ENCODE measurements around the gene NMD3.
"Not testable (repeated sequence)": the region's sequence is repeated elsewhere in the genome, so short reads cannot be mapped to it uniquely, and the experiment has no call there.

NMD3 gene

DNA sequence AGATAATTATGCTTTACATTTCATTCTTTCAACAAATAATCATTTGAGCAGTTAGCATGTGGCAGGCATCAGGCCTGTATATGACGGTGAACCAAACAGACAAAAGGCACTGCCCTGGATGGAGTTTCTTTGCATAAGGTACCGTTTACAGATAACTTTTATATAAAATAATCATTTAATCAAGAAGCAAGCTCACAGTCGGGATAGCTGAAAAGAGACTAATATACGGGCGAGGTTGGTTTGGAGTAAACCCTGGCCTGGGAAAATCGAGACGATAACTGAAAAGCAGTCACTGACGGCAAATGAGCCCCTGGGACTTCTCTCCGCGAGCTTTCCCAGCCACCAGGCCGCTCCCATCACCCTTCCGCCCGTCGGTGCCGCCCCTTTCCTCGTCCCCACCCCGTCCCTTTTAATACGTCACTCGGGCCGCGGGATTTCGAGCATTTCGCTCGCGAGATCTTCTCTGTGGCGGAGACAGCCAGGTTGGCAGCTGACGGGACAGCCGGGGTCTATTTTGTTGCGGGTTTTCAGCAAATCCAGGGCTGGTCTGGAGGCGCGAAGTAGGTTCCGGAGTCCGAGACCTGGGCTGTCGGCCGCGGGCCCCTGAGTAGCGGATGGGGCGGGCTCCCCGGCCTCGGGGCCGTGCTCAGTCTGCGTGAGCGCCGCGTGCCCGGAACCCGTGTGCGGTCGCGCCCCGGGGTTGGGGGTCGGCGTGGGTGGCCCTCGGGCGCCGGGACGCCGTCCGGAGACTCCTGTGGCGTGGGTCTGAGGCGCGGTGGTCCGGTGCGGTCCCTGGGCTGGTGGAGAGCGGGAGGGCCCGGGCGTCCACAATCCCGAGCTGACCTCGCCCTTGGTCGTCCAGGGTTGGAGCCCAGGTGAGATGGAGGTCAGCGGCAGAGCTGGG is at the start of gene NMD3:
Gene NMD3, plus strand, starts transcription at position 462 of the 904 bp plus-strand sequence. CDS start 703 bp downstream, outside the sequence.
- peak; percentile 98 for DNase-seq (ENCODE audit: low spot score)

DNA sequence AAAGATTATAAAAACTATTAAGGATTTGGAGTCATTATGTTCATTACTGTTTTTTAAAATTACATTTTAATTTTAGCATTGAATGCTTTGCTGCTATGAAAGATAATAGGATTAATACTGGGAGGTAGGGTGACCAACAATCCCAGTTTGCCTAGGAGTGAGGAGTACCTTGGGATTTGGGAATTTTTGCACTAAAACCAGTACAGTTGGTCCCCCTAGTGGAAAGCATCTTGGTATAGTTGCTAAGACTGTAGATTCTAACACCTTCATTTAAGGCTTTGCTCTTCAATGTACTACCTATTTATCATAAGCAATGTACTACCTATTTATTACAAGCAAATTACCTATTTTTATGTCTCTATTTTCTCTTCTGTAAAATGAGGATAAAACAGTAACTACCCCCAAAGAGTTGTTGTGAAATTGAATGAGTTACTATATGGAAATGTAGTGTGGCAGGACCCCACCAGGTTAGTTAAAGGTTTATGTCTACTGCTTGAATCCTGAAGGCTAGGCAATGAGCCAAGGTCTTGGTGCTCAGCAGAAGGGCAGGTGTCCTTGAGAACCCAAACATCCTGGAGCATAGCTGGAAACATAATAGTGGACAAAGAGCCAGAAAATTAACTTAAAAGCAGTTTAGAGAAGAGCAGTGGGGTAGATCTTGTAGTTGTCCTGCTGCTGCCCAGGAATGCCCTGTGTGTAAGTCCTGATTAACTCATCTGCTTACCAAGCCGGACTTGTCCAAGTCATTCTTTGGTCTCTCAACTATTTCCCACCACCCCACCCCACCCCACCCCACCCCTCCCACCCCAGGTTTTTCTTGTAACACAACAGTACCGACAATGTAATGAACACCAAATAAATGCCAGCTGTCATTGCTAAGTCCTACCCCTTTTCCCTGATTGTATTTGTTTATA is 49.2 kb upstream of the NMD3 start:
- DNase-seq (ENCODE audit: low spot score): no peak

DNA sequence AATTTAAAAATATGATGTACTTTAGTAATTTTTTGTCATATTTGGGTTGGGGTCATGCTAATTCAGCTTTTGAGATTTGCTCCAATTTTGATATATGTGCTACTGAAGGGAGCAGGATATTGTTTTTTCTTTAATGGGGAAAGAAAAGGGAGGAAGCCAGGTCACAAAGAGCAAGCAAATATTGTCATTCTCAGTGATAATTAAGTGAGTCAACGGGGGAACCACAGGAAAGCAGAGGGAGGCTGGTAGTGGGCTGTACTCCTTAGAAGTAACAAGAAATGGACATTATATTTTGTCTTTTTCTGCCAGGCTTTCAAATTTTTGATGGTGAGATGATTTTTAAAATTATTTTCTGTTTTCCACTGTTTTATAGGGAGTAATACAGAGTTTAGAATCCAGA is 45.6 kb upstream of the NMD3 start:
- DNase-seq (ENCODE audit: low spot score): no peak

DNA sequence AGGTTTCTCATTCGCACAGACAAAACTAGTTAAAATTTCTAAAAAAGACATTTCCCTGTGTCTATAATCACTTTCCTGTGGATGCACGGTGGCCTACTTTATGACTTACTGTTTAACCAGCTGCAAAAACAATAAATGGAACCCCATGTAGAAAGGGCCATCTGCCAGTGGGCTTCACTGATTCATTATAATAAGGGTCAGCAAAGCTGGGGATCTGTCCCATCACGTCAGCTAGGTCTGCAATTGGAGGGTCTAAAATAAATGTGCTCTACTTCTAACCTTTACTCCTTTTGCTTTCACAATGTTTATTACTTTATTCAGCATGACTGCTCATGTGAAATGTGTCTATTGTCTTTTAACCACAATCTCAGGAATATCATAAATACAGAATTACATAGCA is 43.1 kb upstream of the NMD3 start:
- no peak for DNase-seq (ENCODE audit: low spot score)

DNA sequence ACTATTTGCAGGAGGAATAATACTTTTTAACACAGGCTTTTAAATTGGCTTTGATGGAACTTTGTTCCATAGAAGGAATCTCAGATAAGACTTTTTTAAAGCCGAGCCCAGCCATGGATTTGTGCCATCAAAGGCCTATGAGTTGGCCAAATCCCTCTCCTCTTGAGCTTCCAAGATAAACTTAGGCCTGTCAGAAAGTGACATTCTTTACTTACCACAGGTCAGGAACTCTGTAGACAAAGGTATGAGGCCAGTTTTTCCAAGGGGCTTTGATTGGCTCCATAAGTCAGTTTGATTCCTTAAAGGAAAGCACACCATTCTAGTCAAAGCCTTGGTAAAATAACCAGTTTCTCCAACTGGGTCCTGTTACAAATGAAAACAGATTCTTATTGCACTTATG is 39.7 kb upstream of the NMD3 start:
- not testable (repeated sequence) for DNase-seq (ENCODE audit: low spot score)

DNA sequence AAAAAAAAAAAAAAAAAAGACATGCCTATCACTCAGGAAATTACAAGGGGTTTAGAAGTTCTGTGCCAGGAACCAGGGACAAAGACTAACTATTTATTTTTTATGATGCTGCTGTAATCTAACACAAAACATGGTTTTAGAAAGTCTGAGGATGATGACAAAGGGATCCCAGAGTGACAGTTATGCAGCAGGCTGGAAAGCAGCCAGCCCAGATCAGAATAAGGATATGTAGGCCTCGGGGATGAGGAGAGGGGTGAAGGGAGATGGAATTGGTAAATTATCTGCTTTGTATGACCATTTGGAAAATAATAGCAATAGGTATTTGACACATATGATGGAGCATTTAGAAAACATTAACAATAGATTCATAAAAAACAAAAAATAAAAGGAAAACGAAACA is 34.1 kb upstream of the NMD3 start:
- DNase-seq (ENCODE audit: low spot score): no peak

DNA sequence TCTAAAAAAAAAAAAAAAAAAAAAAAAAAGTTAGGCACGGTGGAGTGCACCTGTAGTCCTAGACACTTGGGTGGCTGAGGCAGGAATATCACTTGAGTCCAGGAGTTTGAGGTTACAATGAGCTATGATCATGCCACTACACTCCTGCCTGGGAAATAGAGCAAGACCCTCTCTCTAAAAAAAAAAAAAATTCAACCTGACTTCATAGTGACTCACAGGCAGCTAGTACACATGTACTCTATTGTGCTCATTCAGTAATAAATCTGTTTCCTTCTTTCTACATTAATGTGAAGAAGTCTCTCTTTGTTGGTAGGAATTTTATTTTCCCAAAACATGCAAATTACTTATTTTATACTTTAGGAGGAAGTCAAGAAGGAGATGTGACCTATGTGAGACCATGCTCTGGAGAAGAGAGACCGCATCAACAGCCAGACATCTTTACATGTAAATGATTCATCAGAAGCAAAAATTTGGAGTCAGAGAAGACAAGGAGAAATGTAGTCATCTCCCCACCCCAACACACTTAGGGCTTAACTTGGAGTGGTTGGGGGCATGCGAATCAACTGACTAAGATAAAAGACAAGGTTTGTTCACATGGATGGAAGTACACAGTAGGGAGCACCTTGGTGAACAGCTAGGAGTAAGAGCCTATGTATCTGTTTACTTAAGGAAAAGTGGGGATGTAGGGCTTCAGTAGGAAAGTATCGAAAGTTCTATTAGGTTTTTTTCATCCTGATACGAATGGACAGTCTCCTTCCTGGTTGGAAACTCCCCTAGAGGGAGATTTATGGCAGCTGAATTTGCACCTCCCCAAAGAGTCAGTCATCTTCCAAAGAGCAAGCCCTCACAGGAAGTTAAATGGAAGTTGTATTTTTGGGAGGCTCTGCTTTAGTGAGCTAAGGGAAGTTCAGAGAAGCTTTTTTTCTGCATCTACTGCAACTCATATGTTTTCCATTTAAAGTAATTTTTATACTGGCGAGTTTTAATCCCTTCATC is 23.0 kb upstream of the NMD3 start:
- no peak for DNase-seq (ENCODE audit: low spot score)

DNA sequence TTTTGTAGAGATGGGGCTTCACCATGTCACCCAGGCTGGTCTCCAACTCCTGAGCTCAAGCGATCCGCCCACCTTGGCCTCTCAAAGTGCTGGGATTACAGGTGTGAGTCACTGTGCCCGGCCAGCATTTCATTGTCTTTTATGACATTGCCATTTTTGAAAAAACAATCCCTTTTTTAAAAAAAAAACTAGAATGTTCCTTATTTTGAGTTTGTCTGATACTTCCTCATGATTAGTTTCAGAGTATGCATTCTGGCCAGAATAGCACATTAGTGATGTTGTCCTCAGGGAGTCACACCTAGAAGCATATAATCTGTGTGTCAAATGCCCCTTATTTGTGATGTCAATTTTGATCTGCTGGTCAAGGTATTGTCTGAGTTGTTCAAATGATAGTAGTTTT is 21.2 kb upstream of the NMD3 start:
- DNase-seq (ENCODE audit: low spot score): no peak

DNA sequence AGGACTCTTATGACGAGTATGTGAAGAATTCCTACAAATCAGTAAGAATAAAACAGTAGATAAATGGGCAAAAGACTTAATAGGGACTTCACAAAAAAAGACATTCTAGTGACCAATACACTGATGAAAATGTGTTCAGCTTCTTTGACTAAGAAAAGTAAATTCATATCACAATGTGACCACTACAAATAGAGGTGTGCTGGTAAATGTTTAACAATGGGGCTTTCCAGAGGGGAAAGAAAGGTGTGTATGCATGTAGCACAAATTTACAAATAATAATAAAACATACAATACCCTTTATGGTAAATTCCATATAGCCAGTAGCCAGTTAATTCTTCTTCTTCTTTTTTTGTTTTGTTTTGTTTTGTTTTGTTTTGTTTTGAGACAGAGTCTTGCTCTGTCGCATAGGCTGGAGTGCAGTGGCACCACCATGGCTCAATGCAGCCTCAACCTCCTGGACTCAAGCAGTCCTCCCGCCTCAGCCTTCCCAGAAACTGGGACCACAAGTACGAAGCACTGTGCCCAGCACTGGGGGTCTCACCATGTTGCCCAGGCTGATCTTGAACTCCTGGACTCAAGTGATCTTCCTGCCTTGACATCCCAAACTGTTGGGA is 17.5 kb upstream of the NMD3 start:
- DNase-seq (ENCODE audit: low spot score): no peak

DNA sequence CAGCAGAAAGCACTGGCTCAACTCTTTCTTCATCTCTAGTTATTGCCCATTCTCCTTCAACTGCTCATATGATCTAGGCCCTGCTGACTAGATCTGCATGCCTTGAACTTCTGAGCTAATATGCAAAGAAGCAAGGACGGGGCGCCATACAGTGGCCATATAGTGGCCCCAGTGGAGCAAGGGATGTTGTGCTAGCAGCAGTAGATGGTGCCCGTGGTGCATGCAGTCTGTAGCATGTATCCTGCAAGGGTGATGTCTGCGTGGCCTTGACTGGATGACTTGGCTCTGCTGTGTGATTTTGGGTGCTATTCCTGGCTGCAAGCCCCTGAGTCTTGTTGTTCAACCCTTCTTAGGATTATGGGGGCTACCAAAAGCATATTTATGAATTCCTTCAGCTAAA is 12.2 kb upstream of the NMD3 start:
- no peak for DNase-seq (ENCODE audit: low spot score)

DNA sequence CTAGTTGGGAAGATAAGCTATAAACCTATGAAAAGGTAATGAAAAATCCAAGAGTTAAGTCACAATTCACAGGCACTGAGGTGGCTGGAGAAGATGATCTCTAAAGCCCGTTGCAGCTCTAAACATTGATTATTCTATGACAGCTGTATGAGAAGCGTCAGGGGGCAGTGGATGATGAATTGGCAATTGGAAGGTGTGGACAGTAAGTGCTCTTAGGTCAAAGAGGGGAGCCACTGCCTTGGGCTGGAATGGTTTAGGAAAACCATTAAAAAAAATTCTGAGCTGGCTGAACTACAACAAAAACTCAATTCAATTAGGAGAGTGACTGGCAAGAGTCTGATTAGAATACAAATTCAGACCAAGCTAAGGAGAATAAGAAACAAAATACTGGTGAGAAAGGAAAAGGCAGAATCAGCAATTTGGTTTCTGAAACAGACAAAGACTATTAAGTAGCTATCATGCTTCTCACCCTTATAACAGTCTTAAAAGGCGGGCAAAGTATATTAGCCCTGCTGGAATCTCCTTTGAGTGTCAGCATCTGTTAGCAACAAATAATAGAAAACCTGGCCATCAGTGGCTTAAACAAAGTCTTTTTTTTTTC is 8.8 kb upstream of the NMD3 start:
- DNase-seq (ENCODE audit: low spot score): no peak

DNA sequence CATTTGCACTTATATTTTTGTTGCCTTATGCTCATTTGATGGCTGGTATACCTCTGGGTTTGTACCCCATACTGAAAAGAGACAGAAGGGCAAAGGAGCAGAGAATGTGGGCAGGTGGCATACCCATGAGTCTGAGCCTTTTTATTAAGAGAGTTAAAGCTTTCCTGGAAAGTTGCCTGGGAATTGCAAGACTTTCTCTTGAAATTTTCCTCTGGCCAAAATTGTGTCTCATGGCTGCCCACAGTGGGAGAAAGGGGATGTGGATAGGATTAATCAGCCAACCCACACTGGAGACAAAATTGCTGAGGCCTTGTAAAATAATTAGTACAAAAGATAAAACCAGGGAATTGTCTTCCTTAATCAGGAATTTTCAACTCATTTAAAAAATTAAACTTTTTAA is 8.2 kb upstream of the NMD3 start:
- DNase-seq (ENCODE audit: low spot score): no peak

DNA sequence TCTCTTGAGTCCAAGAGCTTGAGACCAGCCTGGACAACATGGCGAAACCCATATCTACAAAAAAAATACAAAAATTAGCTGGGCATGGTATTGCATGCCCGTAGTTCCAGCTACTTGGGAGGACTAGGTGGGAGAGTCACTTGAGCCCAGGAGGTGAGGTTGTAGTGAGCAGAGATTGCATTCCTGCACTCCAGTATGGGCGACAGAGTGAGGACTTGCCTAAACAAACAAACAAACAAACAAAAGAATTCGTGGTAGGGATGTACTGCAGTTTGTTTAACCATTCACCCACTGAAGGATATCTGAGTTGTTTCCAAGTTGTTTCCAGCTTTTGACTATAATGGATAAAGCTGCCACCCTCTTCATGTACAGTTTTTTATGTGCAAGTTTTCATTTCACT is 7.5 kb upstream of the NMD3 start:
- DNase-seq (ENCODE audit: low spot score): no peak

DNA sequence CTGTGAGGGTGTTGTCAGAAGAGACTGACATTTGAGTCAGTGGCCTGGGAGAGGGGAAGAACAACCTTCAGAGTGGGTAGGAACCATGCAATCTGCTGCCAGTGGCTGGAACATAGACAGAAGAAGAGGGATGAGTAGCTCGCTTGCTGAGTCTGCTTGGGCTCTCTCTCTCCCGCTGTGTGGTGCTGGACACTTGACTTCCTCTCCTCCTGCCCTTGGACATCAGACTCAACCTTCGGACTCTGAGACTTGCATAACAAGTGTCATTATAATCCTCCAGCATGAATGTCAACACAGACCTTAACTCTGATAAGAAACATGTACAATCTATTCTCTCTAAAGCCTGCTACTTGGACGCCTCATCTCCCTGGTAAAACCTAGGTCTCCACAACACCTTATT is 5.9 kb upstream of the NMD3 start:
- no peak for DNase-seq (ENCODE audit: low spot score)

DNA sequence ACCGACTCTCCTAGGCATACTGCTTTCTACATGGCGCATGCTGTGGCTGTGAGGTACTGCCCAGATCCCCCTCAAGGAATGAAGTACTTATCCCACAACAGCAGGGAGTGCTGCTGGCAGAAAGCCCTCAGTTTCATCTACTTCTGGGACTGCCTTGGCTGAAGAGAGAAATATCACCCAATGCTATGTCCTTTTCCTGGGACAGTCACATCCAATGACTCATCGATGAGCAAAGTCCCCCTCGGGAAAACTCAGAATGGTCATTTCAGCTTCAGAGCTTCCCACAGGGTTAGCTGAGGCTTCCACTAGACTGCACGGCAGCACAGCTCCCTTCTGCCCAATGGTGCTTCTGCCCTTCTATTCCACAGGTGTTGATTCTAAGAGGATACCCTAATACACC is 3.6 kb upstream of the NMD3 start:
- no peak for DNase-seq (ENCODE audit: low spot score)

DNA sequence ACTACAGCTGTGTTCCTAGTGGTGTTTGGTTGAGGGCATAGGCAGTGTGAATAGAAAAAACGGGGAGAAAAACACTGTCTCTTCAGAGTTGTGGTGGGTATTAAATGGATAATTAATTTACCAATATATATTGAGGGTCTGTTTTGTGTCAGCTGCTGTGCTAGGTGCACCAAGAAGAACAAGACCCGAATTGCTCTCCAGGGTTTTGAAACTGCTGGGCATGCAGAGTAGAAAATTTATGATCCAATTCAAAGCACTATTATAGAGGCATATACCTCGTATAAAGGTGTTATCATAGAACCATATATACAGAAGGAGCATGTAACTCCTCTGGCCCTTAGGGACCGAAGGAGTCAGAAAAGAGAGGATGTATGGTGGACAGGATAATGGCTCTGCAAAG is 1.6 kb upstream of the NMD3 start:
- DNase-seq (ENCODE audit: low spot score): no peak

DNA sequence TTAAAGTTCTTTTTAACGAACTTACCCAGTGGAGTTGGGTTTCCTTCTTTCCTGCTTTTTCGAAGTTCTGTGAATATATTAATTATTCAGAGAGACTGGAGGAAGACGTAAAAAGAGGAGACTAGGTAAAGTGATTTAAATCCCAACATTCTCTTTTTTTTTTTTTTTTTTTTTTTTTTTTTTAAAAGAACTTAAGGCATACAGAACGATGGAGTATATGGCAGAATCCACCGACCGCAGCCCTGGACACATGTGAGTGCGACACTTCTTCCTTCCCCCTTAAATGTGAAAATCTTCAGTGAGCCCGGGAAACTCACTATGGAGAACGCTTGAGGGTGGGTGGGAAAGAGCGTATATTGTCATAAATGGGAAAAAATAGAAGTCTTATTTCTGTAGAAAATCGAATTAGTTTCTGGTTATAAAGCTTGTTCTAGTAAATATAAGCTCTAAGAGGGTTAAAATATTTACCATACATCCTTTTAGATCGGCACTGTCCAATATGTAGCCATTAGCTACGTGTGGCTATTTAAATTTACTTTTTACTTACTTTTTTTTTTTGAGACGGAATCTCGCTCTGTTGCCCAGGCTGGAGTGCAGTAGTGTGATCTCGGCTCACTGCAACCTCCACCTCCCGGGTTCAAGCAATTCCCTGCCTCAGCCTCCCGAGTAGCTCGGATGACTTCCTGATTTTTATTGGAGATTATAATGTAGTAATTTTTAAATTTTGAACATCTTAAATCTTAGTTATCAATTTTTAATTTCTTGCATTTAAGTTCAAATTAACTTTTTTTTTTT is 892 bp downstream of the NMD3 start:
- DNase-seq (ENCODE audit: low spot score): peak; percentile 44

DNA sequence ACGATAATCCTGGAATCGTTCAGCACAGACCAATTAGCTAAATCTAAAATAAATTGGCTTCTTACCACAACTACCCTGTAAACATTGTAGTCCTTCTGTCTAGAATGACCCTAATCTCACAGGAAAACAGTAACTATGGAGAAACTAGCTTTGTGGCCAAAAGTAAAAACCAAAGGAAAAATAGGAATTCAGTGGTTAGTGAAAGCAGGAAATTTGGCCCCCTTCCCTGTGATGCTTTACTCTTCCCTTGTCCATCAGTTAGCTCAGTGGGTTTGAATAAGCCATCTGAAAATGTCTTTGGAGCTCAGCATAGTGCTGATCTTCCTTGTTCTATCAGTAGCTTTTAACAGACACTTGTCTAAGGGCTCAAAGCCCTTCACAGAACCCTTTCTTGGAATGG is 1.6 kb downstream of the NMD3 start:
- DNase-seq (ENCODE audit: low spot score): peak; percentile 18

DNA sequence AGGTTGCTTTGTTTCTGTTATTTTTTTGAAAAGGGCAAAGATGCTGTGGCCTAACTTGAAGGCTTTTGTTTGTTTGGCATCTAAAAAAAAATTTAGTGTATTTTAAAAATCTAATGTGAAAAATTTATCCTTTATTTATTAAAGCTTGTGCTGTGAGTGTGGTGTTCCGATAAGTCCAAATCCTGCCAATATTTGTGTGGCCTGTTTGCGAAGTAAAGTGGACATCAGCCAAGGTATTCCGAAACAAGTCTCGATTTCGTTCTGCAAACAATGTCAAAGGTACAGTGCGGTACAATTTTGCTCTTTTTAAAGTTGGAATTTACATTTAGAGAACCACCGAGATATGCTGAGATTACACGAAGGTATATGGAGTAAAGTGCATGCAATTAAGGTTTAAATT is 3.7 kb downstream of the NMD3 start:
- no peak for DNase-seq (ENCODE audit: low spot score)

DNA sequence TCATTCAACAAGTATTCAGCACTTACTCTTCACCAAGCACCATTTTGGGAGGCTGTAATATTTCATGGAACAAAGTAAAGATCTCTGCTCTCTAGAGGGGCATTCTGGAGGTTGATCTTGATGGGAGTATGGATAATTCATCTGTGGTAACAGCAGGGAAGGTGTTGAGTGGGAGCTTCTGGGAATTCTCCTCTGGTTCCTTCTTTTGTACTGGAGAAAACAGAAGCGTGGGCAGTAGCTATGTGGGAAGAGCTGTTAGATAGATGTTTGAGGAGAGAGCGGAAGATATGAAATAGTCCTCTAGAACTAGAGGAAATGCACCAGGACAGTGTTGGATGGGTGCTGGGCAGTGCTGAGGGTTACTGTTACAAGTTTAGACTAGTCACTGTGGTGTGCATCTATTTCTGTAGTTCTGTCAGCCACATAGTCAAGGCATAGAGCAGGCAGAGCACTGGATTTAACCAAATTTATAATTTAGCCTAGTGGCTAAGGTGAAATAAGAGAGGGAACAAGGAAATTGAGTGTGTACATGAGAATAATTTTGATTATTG is 9.6 kb downstream of the NMD3 start:
- no peak for DNase-seq (ENCODE audit: low spot score)
